ENCODE measurements around the gene SIT1.

The SIT1 gene

GRCh38 chr9:35682520-35683315, 32.0 kb upstream of the SIT1 start:
- DNase-seq (ENCODE audit: low read depth): no peak

GRCh38 chr9:35682051-35682450, 31.3 kb upstream of the SIT1 start:
- DNase-seq (ENCODE audit: low read depth): no peak

GRCh38 chr9:35681341-35682002, 30.7 kb upstream of the SIT1 start:
- DNase-seq (ENCODE audit: low read depth): no peak

GRCh38 chr9:35680331-35681105, 29.8 kb upstream of the SIT1 start:
- no peak for DNase-seq (ENCODE audit: low read depth)

- DNase-seq (ENCODE audit: low read depth): no peak
These were observed 29.1 kb upstream of the SIT1 start for GRCh38 chr9:35679766-35680330.

- no peak for DNase-seq (ENCODE audit: low read depth)
These were observed 28.4 kb upstream of the SIT1 start for GRCh38 chr9:35679091-35679490.

- DNase-seq (ENCODE audit: low read depth): no peak
These were observed 25.1 kb upstream of the SIT1 start for GRCh38 chr9:35675732-35676392.

GRCh38 chr9:35675204-35675603, 24.5 kb upstream of the SIT1 start:
- no peak for DNase-seq (ENCODE audit: low read depth)

- DNase-seq (ENCODE audit: low read depth): no peak
These were observed 23.3 kb upstream of the SIT1 start for GRCh38 chr9:35674025-35674361.

- DNase-seq (ENCODE audit: low read depth): no peak
These were observed 22.6 kb upstream of the SIT1 start, which contains the start of gene CA9 for GRCh38 chr9:35673132-35674024. CA9 (plus strand) TSS chr9:35673928; CDS start chr9:35673960, 32 bp downstream.

GRCh38 chr9:35669331-35670145, 18.8 kb upstream of the SIT1 start:
- DNase-seq (ENCODE audit: low read depth): no peak

GRCh38 chr9:35667939-35668338, 17.2 kb upstream of the SIT1 start:
- DNase-seq (ENCODE audit: low read depth): no peak

GRCh38 chr9:35666549-35666948, 15.8 kb upstream of the SIT1 start:
- no peak for DNase-seq (ENCODE audit: low read depth)

- DNase-seq (ENCODE audit: low read depth): no peak
These were observed 15.3 kb upstream of the SIT1 start for GRCh38 chr9:35666045-35666444.

GRCh38 chr9:35665471-35665818, 14.7 kb upstream of the SIT1 start:
- no peak for DNase-seq (ENCODE audit: low read depth)

GRCh38 chr9:35664531-35665470, 14.1 kb upstream of the SIT1 start, which contains the start of gene ARHGEF39:
ARHGEF39 (minus strand) TSS chr9:35665195; CDS start chr9:35665169, 26 bp downstream.
- no peak for DNase-seq (ENCODE audit: low read depth)

GRCh38 chr9:35662437-35662836, 11.7 kb upstream of the SIT1 start:
- no peak for DNase-seq (ENCODE audit: low read depth)

GRCh38 chr9:35661756-35662350, 11.1 kb upstream of the SIT1 start:
- DNase-seq (ENCODE audit: low read depth): no peak

Measured in non-pigmented ciliary epithelial cell (primary cell).